HepG2 (cell line): Measurements from ENCODE around the gene KANSL1. TPM values are rescaled to one million over a fixed set of nuclear protein-coding genes. Genes with fewer than 3 reads are reported as not detected.

ENCODE experiments used
- ATAC-seq: fragments of 200-7000 bp; cut with Tn5 transposase; 3 replicates; pipeline ENCODE4 v1.9.1; 2020; ENCODE audit warnings: mild to moderate bottlenecking, moderate library complexity
- BruUV-seq: library from RNA; stranded (reverse); fragments of 400-500 nt; replicated peaks from 2 replicates; lab custom pipeline; 2021; lab: Mats Ljungman, UMichigan
- CTCF ChIA-PET: fragments of 300-600 bp; formaldehyde crosslinking; extraction: SDS; loops from one replicate; lab custom pipeline; 2021; ENCODE audit warnings: low total read pairs, inconsistent platforms, low intra/inter-chr PET ratio; lab: Yijun Ruan, JAX
- POLR2A ChIA-PET: fragments of 350-600 bp; sonication (Branson Sonifier 250); formaldehyde crosslinking; loops from one replicate; lab custom pipeline; 2020; ENCODE audit warnings: antibody characterized with exemption, inconsistent platforms; lab: Yijun Ruan, JAX
- DNase-seq: peaks from one replicate; pipeline ENCODE4 v3.0.0-alpha.2; 2015; ENCODE audit warnings: low spot score
- FAIRE-seq: peaks from 3 replicates; lab custom pipeline; 2011; peaks lifted over from hg19 to GRCh38; lab: Jason Lieb, UNC
- H2AFZ ChIP-seq: one replicate; pipeline ENCODE4 v1.6.1; 2011; ENCODE audit warnings: low read length, inconsistent platforms
- H3K27ac ChIP-seq: fragments of 300-600 bp; 3 replicates; pipeline ENCODE4 v1.8.0; 2011; ENCODE audit warnings: mixed run types, mild to moderate bottlenecking, mixed read lengths, low read length, inconsistent platforms; ENCODE audit not compliant: insufficient read depth; ENCODE audit errors: extremely low read length
- H3K27me3 ChIP-seq, 2 experiments: fragments of 200-600 bp in 1 of 2; 2 replicates in 1 of 2; 3 replicates in 1 of 2; pipeline versions ENCODE4 v1.6.0 to v1.8.0; 2011; ENCODE audit warnings: low read length in 2 of 2, mild to moderate bottlenecking in 2 of 2, moderate library complexity in 2 of 2, inconsistent platforms in 1 of 2; ENCODE audit not compliant: insufficient read depth in 2 of 2, control insufficient read depth in 1 of 2
- H3K36me3 ChIP-seq, 2 experiments: fragments of 200-600 bp in 1 of 2; replicated peaks in 1 of 2; 2 replicates in 1 of 2; 3 replicates in 1 of 2; pipeline versions ENCODE4 v1.5.1 to v1.8.0; 2011; ENCODE audit warnings: low read length in 2 of 2, inconsistent platforms in 1 of 2; ENCODE audit not compliant: insufficient read depth in 2 of 2, control insufficient read depth in 1 of 2
- H3K4me1 ChIP-seq: 2 replicates; pipeline ENCODE4 v1.5.1; 2012; ENCODE audit warnings: low read length, inconsistent platforms; ENCODE audit not compliant: insufficient read depth
- H3K4me2 ChIP-seq: 2 replicates; pipeline ENCODE4 v1.6.0; 2011; ENCODE audit warnings: low read depth, low read length, inconsistent platforms
- H3K4me3 ChIP-seq, 3 experiments: fragments of 200-600 bp in 1 of 3; sonication (generic), shearing (Covaris generic) in 1 of 3; replicated peaks in 1 of 3; 2 replicates each; pipeline ENCODE4 v1.5.1; 2011 to 2016; ENCODE audit warnings: low read length in 3 of 3, inconsistent platforms in 2 of 3, low read depth in 2 of 3, mild to moderate bottlenecking in 2 of 3, control low read depth in 1 of 3, mixed read lengths in 1 of 3; ENCODE audit not compliant: insufficient read depth in 1 of 3
- H3K79me2 ChIP-seq: one replicate; pipeline ENCODE4 v1.6.1; 2011; ENCODE audit warnings: low read length, inconsistent platforms; ENCODE audit not compliant: insufficient read depth
- H3K9ac ChIP-seq: 2 replicates; pipeline ENCODE4 v1.6.0; 2011; ENCODE audit warnings: mild to moderate bottlenecking, low read depth, low read length, inconsistent platforms; ENCODE audit not compliant: insufficient read depth
- H3K9me3 ChIP-seq: 2 replicates; pipeline ENCODE4 v1.5.1; 2012; ENCODE audit warnings: mild to moderate bottlenecking, low read length
- H4K20me1 ChIP-seq: 2 replicates; pipeline ENCODE4 v1.6.0; 2011; ENCODE audit warnings: inconsistent platforms, mild to moderate bottlenecking, low read length, moderate library complexity; ENCODE audit not compliant: insufficient read depth
- AGO2 ChIP-seq: fragments of 200-400 bp; formaldehyde crosslinking; optimal IDR thresholded peaks from 2 replicates; pipeline ENCODE3; 2017; ENCODE audit warnings: mild to moderate bottlenecking, low read depth, low read length, moderate library complexity
- CENPX ChIP-seq: sonication (generic); formaldehyde crosslinking; IDR thresholded peaks from 2 replicates; pipeline ENCODE4 v1.9.0; 2021; ENCODE audit warnings: mild to moderate bottlenecking, missing genetic modification reagents, moderate library complexity
- HNF1B ChIP-seq: sonication (generic); formaldehyde crosslinking; IDR thresholded peaks from 2 replicates; pipeline ENCODE4 v1.5.1; 2020; ENCODE audit warnings: mild to moderate bottlenecking, moderate library complexity, missing genetic modification reagents
- HNRNPH1 ChIP-seq: fragments of 200-400 bp; formaldehyde crosslinking; optimal IDR thresholded peaks from 2 replicates; pipeline ENCODE3; 2017; ENCODE audit warnings: mild to moderate bottlenecking, low read depth, low read length
- MAX ChIP-seq: IDR thresholded peaks from 2 replicates; pipeline ENCODE4 v1.6.1; 2012; ENCODE audit warnings: inconsistent platforms
- RBM22 ChIP-seq: fragments of 200-400 bp; formaldehyde crosslinking; optimal IDR thresholded peaks from 2 replicates; pipeline ENCODE3; 2017; ENCODE audit warnings: mild to moderate bottlenecking, low read length, moderate library complexity
- SALL1 ChIP-seq: sonication (generic); formaldehyde crosslinking; IDR thresholded peaks from 2 replicates; pipeline ENCODE4 v1.8.0; 2022; ENCODE audit warnings: mild to moderate bottlenecking, missing genetic modification reagents
- ZNF124 ChIP-seq: sonication (generic); formaldehyde crosslinking; IDR thresholded peaks from 2 replicates; pipeline ENCODE4 v1.4.0; 2020; ENCODE audit warnings: missing genetic modification reagents
- ZNF234 ChIP-seq: sonication (generic); formaldehyde crosslinking; conservative IDR thresholded peaks from 2 replicates; pipeline ENCODE4 v1.5.1; 2020; ENCODE audit warnings: mild to moderate bottlenecking, missing genetic modification reagents
- ZNF274 ChIP-seq: sonication (generic); formaldehyde crosslinking; IDR thresholded peaks from 2 replicates; pipeline ENCODE4 v1.5.1; 2020; ENCODE audit warnings: mild to moderate bottlenecking, missing genetic modification reagents
- ZNF883 ChIP-seq: sonication (generic); formaldehyde crosslinking; IDR thresholded peaks from 2 replicates; pipeline ENCODE4 v1.5.1; 2020; ENCODE audit warnings: mild to moderate bottlenecking, missing genetic modification reagents; ENCODE audit errors: not compliant biosample characterization
- WGBS: methylation state at CpG from one replicate; pipeline ENCODE4 v1.1.6; 2017; ENCODE audit warnings: low lambda C conversion rate; 5-methylcytosine and 5-hydroxymethylcytosine counted together
- in situ Hi-C: cut with HindIII; loops from 2 replicates; pipeline ENCODE4 v1.10.0; 2017; ENCODE audit warnings: low pct_unique_long_range_greater_than_20kb; ENCODE audit not compliant: extremely low pct_ligation_motif_present
- intact Hi-C: fragments of 100-400 bp; cut with micrococcal nuclease; formaldehyde crosslinking; loops from one replicate; pipeline ENCODE4 v1.10.0; 2022; ENCODE audit not compliant: unreplicated experiment
- polyA plus RNA-seq, 8 experiments: library from polyadenylated mRNA; depleted of rRNA in 3 of 8; stranded (reverse) in 7 of 8; unstranded in 1 of 8; fragments of >200 nt; fragmentation: Illumina TruSeq in 4 of 8; extraction: Trizol in 4 of 8; gene quantifications; 2 replicates each; pipeline versions ENCODE4 v1.2.1 to v1.2.3, GENCODE V29; 2011 to 2016; ENCODE audit warnings: low read depth in 4 of 8, missing spikeins in 1 of 8, mixed read lengths in 1 of 8; ENCODE audit not compliant: insufficient read depth in 1 of 8
- total RNA-seq, 5 experiments: library from RNA; depleted of rRNA; stranded (reverse); fragments of >200 nt; fragmentation: Illumina TruSeq; extraction: Trizol; gene quantifications; 2 replicates each; pipeline ENCODE4 v1.2.3, GENCODE V29; 2016; ENCODE audit warnings: low read depth in 1 of 5

The KANSL1 gene
- total and polyA plus RNA-seq, 2 of the 13 experiments (the other 11 are each of a cell fraction or from before 2014, with no cell fraction given), result 24.0 to 59.6 TPM

GRCh38 chr17:46031920-46032319 is 161.3 kb downstream of the KANSL1 start:
- Histone ChIP-seq H2AFZ (no peak overlapping the region), H3K4me1 (no peaks in the 10 kb centered on the region), H3K9me3 (no peaks in the 10 kb centered on the region), H3K27ac (no peak overlapping the region), H4K20me1 (no peaks in the 10 kb centered on the region), H3K79me2 (no peaks in the 10 kb centered on the region), H3K4me3 (no peak overlapping the region), H3K36me3 (peaks cover 52 to 91% of the 10 kb centered on the region in 2 experiments), H3K4me2 (no peak overlapping the region), H3K27me3 (no peaks in the 10 kb centered on the region), H3K9ac (no peak overlapping the region)
- DNase-seq, result no peak
- in situ Hi-C loops, result no loop called here
- FAIRE-seq, result no peak
- 93% methylated on average over 8 of the region's 8 CpGs for whole genome bisulfite sequencing
- TF ChIP-seq MAX (no peak), ZNF124 (no peak), CENPX (CRISPR knock-in tag) (no peak), RBM22 (peak; percentile 10), ZNF234 (CRISPR knock-in tag) (no peak), ZNF274 (CRISPR knock-in tag) (no peak), ZNF883 (no peak), HNF1B (CRISPR knock-in tag) (no peak), AGO2 (peak; percentile 9), SALL1 (no peak), HNRNPH1 (no peak)
- ChIA-PET POLR2A (no interaction called here), CTCF (no interaction called here)
- intact Hi-C loops, result no loop called here
- BruUV-seq, result no TSS peak
- peak; percentile 10; the same call in 1 of the 3 replicates for ATAC-seq
